ENCODE measurements around the gene ITPRID1.

Gene ITPRID1

GRCh38 chr7:31695859-31696614 is 182.1 kb downstream of the ITPRID1 start:
- no peak for DNase-seq (ENCODE audit: low read depth)

GRCh38 chr7:31699050-31699449 is 185.2 kb downstream of the ITPRID1 start:
- DNase-seq (ENCODE audit: low read depth), result no peak

- no peak for DNase-seq (ENCODE audit: low read depth)
Observed at GRCh38 chr7:31702354-31702753, 188.5 kb downstream of the ITPRID1 start.

DNA sequence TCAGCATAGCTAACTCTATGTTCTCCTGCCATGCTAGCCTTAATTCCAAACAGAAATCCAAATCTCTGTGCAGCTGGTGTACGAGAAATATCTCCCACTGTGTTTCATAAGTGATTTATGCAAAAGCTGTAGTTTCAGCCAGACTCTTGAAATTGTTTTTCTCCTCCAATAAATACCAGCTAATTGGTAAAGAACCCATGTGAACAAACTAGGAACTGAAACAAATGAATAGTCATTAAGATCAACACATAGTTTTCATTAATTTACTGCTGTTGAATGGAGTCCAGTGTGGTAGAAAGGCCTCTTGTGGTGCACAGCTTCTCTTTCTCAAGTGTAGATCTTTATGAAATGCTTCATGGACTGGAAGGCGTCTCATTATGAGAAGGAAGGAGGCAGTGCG is 191.5 kb downstream of the ITPRID1 start:
- DNase-seq (ENCODE audit: low read depth), result no peak

DNA sequence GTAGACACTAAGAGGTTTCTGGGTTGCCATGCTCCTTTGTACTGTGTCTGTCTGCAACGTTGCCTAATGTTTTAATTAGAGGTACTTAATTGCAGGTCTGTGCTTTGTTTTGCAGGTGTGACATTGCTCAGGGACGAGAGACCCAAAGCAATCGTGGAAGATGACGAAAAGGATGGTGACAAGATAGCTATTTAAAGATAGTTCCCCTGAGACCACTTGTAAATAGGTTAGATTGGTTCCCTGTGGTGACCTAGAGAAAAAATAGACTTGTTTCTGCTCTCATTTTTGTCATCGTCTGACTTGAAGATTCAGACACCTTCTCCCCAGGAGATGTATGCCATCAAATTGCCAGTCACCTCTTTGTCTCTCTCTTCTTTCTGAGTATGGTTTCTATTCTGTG is 193.2 kb downstream of the ITPRID1 start:
- DNase-seq (ENCODE audit: low read depth), result no peak

Data from fibroblast of the conjunctiva (primary cell).